Gastrocnemius medialis (tissue), 4 donors: ENCODE measurements around the gene ZCCHC14. TPM values are rescaled to one million over a fixed set of nuclear protein-coding genes. Genes with fewer than 3 reads are reported as not detected.

Experiments used
- ATAC-seq, 2 donors: fragments of 150-250 bp; one replicate each; pipeline ENCODE4 v1.9.1; 2016
- DNase-seq, 2 donors: peaks; one replicate each; pipeline ENCODE4 v3.0.0-alpha.2; 2019
- H3K27ac ChIP-seq, 4 donors: fragments of 200-600 bp; sonication (generic); 1 replicate in 1 of 4; 2 replicates in 3 of 4; pipeline ENCODE4 v1.5.1; 2016 to 2018; ENCODE audit warnings: mild to moderate bottlenecking in 2 of 4, moderate library complexity in 1 of 4
- H3K27me3 ChIP-seq, 3 donors: fragments of 200-600 bp; sonication (generic) in 2 of 3; 1 replicate in 1 of 3; 2 replicates in 2 of 3; pipeline versions ENCODE4 v1.5.1 to v1.6.0; 2016 to 2019; ENCODE audit warnings: mild to moderate bottlenecking in 1 of 3, moderate library complexity in 1 of 3
- H3K36me3 ChIP-seq, 2 donors: fragments of 200-600 bp; sonication (generic) in 1 of 2; one replicate each; pipeline ENCODE4 v1.5.1; 2017 to 2018
- H3K4me1 ChIP-seq, 2 donors: fragments of 200-600 bp; sonication (generic) in 1 of 2; one replicate each; pipeline ENCODE4 v1.5.1; 2016 to 2017; ENCODE audit warnings: mild to moderate bottlenecking in 2 of 2
- H3K4me3 ChIP-seq, 4 donors: fragments of 200-600 bp; sonication (generic) in 3 of 4; 1 replicate in 1 of 4; 2 replicates in 3 of 4; pipeline ENCODE4 v1.5.1; 2016 to 2019; ENCODE audit warnings: mild to moderate bottlenecking in 2 of 4
- H3K9me3 ChIP-seq, 3 donors: fragments of 200-600 bp; sonication (generic) in 2 of 3; 1 replicate in 1 of 3; 2 replicates in 2 of 3; pipeline ENCODE4 v1.5.1; 2016 to 2019
- CTCF ChIP-seq, 5 experiments: fragments of 450-650 bp in 3 of 5; fragments of 200-600 bp in 2 of 5; sonication (generic) in 2 of 5; IDR thresholded peaks in 4 of 5; conservative IDR thresholded peaks in 1 of 5; 1 replicate in 4 of 5; 2 replicates in 1 of 5; pipeline ENCODE4 v1.5.1; 2016 to 2019; ENCODE audit warnings: antibody characterized with exemption in 5 of 5, mild to moderate bottlenecking in 3 of 5, moderate library complexity in 3 of 5
- POLR2A ChIP-seq, 2 donors: fragments of 450-650 bp; IDR thresholded peaks; one replicate each; pipeline ENCODE4 v1.6.1; 2017; ENCODE audit warnings: antibody characterized with exemption in 2 of 2, mild to moderate bottlenecking in 2 of 2, moderate library complexity in 2 of 2
- in situ Hi-C, 4 donors: fragments of 200-750 bp; cut with MboI; loops; one replicate each; pipeline versions ENCODE4 v1.15.0 to v1.8.0; 2017; ENCODE audit warnings: low sequenced_read_pairs in 4 of 4
- intact Hi-C: fragments of 100-400 bp; cut with DNase I; formaldehyde crosslinking; loops from one replicate; pipeline ENCODE4 v1.15.1; 2023; ENCODE audit warnings: low total_unique reads
- total RNA-seq, 4 donors: library from RNA; depleted of rRNA; stranded (reverse); fragments of >200 nt; gene quantifications; one replicate each; pipeline versions ENCODE4 v1.1.0 to v1.2.3, GENCODE V29; 2016

ZCCHC14 gene
- total RNA-seq, 4 donors from 2014 or later = 8.9 to 10.7 (median 9.3) TPM

- TF ChIP-seq POLR2A (IDR thresholded peaks at IDR 0.05) (no peak), CTCF (IDR thresholded peaks at IDR 0.05 in 4 of 5, conservative IDR thresholded peaks at IDR 0.05 in 1 of 5) (no peak)
- no peaks in the 10 kb centered on the region for H3K36me3 ChIP-seq
- in situ Hi-C loops = no loop called here
- no peak overlapping the region for H3K27ac ChIP-seq
- DNase-seq (no peak), ATAC-seq (no peak)
- intact Hi-C loops = no loop called here
- H3K9me3 ChIP-seq = no peaks in the 10 kb centered on the region
- H3K4me1 ChIP-seq = peaks cover 13 to 17% of the 10 kb centered on the region in 2 donors
- H3K4me3 ChIP-seq = no peak overlapping the region
- H3K27me3 ChIP-seq = no peaks in the 10 kb centered on the region
Observed at GRCh38 chr16:87432330-87432915, 60.4 kb downstream of the ZCCHC14 start.

- DNase-seq (no peak), ATAC-seq (no peak)
- no peaks in the 10 kb centered on the region for H3K27me3 ChIP-seq
- H3K9me3 ChIP-seq = no peaks in the 10 kb centered on the region
- H3K4me1 ChIP-seq = peaks cover 12 to 17% of the 10 kb centered on the region in 2 donors
- intact Hi-C loops (no loop called here), in situ Hi-C loops (no loop called here)
- no peaks in the 10 kb centered on the region for H3K36me3 ChIP-seq
- H3K4me3 ChIP-seq = no peak overlapping the region
- TF ChIP-seq POLR2A (IDR thresholded peaks at IDR 0.05) = no peak
- no peak for TF ChIP-seq CTCF (IDR thresholded peaks at IDR 0.05 in 4 of 5, conservative IDR thresholded peaks at IDR 0.05 in 1 of 5)
- H3K27ac ChIP-seq = no peak overlapping the region
Observed at GRCh38 chr16:87431926-87432325, 60.9 kb downstream of the ZCCHC14 start.

- ATAC-seq (no peak), DNase-seq (no peak)
- Histone ChIP-seq H3K4me3 (no peak overlapping the region), H3K27me3 (no peaks in the 10 kb centered on the region), H3K9me3 (no peaks in the 10 kb centered on the region), H3K4me1 (no peaks in the 10 kb centered on the region), H3K36me3 (peaks cover 0 to 7% of the 10 kb centered on the region in 2 donors), H3K27ac (no peak overlapping the region)
- in situ Hi-C loops = loop anchor here in 1 of 4 donors (10.0 kb wide), 1 partner anchor 208 kb away; no protein-coding TSS in a partner anchor
- TF ChIP-seq CTCF (IDR thresholded peaks at IDR 0.05 in 4 of 5, conservative IDR thresholded peaks at IDR 0.05 in 1 of 5) (no peak), POLR2A (IDR thresholded peaks at IDR 0.05) (no peak)
- intact Hi-C loops = no loop called here
Observed at GRCh38 chr16:87426423-87427215, 66.2 kb downstream of the ZCCHC14 start.

- H3K27ac ChIP-seq = no peak overlapping the region
- no peak overlapping the region for H3K4me3 ChIP-seq
- no peaks in the 10 kb centered on the region for H3K27me3 ChIP-seq
- H3K36me3 ChIP-seq = peaks cover 0 to 7% of the 10 kb centered on the region in 2 donors
- DNase-seq (no peak), ATAC-seq (no peak)
- intact Hi-C loops (no loop called here), in situ Hi-C loops (loop anchor here in 1 of 4 donors (10.0 kb wide), 1 partner anchor 209 kb away; no protein-coding TSS in a partner anchor)
- no peaks in the 10 kb centered on the region for H3K9me3 ChIP-seq
- no peak for TF ChIP-seq POLR2A (IDR thresholded peaks at IDR 0.05)
- H3K4me1 ChIP-seq = no peaks in the 10 kb centered on the region
Observed at GRCh38 chr16:87425941-87426340, 66.9 kb downstream of the ZCCHC14 start.

GRCh38 chr16:87424266-87424665 lies 68.6 kb downstream of the ZCCHC14 start:
- in situ Hi-C loops = loop anchor here in 3 of 4 donors (10.0 to 25.0 kb wide), 2 partner anchors 211 to 213 kb away; no protein-coding TSS in a partner anchor
- Histone ChIP-seq H3K36me3 (peaks cover 0 to 7% of the 10 kb centered on the region in 2 donors), H3K27me3 (no peaks in the 10 kb centered on the region), H3K4me3 (no peak overlapping the region), H3K27ac (no peak overlapping the region), H3K9me3 (no peaks in the 10 kb centered on the region), H3K4me1 (no peaks in the 10 kb centered on the region)
- TF ChIP-seq CTCF (IDR thresholded peaks at IDR 0.05 in 4 of 5, conservative IDR thresholded peaks at IDR 0.05 in 1 of 5) (no peak), POLR2A (IDR thresholded peaks at IDR 0.05) (no peak)
- DNase-seq (no peak), ATAC-seq (no peak)
- intact Hi-C loops = no loop called here
